GM21515 (cell line): ENCODE results near the gene CTBP1.

Source experiments
- ATAC-seq: cut with Tn5 transposase; IDR thresholded peaks from one replicate; pipeline ENCODE4 v1.9.1; 2021; ENCODE audit not compliant: unreplicated experiment

CTBP1 gene

DNA sequence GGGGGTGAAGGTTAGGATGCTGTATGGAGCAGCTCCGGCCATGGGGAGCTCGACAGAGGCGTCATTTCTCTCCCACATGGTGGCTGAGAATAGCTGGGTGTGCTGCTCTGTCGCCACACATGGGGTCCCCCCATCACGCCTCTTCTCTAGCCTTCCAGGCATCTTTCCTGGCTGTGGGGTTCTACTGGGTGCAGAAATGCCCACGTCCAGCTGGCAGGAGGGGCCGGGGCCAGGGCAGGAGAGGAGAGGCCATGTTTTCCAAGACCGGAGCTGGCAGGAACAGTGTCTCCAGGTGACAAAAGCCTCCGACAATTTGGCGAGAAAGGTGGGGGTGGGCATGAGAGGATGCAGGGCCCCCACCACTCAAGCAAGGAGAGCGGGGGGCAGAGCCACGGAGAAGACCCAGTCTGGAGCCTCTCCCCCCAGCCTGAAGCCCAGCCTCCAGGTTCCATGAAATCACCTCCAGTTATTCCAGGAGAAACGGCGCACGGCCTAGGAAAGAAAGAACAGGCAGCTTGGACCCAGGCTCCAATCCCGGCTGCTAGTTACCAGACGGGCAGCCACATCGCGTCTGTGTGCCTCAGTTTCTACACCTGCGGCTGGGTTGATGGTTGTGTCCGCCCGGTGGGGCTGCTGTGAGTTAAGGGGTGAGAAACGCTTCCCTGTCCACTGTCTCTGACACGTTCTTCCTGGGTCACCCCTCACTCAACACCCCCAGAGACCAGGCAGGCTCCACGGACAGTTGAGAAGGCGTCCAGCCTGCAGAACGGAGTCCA is 49.2 kb downstream of the CTBP1 start:
- ATAC-seq = no peak

DNA sequence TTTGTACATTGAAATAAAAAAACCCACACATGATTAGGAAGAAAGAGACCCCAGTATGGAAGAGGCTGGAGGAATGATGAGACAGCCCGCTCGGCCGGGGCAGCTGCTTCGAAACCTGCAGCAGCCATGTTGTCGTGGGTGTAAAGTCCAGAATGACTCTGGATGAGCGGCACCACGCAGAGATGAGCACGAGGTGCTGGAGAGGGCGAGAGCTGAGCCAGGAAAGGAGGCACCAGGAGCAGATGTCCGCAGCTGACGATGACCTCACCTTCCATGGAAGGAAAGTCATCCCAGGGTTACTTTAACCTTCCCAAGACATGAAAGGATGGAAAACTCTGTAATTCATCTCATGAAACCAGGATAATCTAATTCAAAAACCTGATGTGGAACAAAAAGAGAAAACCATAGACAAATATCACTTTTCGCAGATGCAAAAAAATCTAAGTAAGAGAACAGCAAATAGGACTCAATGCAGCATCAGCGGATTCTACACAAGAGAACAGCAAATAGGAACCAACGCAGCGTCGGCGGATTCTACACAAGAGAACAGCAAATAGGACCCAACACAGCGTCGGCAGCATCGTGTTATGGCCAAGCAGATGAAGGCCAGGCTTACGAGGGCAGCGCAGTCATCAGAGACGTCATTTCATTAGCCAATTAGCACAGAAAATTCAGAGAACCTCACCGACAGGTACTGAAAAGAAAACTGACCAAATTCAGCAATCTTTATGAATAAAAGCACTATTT is 50.7 kb downstream of the CTBP1 start:
- ATAC-seq = no peak

- ATAC-seq = no peak
These were observed 52.3 kb downstream of the CTBP1 start for GRCh38 chr4:1196421-1197183.

- ATAC-seq = no peak
These were observed 53.0 kb downstream of the CTBP1 start for GRCh38 chr4:1195891-1196401.

DNA sequence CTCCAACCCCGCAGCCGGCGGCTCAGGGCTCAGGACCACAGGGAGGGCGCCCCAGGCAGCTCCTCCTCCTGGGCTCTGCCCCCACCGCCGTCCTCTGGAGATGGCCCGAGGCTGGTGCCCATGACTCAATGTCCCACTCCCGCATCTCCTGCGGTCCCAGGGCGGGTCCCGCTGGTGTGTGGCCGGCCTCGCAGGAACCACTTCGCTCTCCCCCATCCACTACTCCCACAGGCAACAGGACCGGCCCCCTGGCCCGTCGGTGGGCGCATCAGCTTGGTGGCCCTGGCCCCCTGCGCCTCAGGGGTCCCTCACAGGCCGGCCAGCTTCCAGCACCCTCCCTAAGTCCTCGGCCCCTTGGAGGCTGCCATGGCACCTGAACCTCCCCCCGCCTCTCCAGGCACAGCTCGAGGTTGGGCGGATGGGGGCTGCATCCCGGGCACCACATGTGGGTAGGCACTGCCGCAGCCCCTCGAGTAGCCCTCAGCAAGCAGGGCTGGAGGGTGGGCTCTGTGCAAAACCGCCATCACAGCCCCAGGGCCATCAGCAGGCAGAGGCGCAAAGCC is 53.7 kb downstream of the CTBP1 start:
- ATAC-seq = no peak

GRCh38 chr4:1194010-1194900 is 54.7 kb downstream of the CTBP1 start:
- ATAC-seq = no peak

DNA sequence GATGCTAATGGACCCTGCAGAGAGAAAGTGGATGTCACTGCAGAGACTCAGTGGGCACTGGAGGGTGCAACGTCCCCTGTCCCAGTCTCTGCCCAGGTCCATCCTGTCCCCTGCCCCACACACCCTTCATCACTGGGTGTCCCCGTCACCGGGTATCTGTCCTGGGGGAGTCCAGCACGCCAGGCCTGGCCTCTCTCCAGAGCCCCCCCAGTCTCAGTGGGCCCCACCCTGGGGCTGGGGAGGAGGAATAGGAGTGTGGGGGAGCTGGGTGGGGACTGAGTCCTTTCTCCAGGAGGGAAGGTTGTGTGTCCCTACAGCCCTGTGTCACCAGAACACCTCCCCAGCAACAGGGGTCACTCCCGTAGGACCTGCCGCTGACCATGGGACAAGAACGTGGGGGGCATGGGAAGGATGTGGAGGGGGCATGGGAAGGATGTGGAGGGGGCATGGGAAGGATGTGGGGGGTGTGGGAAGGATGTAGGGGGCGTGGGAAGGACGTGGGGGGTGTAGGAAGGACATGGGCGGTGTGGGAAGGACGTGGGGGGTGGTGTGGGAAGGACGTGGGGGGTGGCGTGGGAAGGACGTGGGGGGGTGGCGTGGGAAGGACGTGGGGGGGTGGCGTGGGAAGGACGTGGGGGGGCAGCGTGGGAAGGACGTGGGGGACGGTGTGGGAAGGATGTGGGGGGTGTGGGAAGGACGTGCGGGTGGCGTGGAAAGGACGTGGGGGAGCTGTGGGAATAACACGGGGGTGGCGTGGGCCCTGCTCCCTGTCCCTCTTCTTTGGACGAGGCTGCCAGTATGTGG is 55.5 kb downstream of the CTBP1 start:
- no peak for ATAC-seq

DNA sequence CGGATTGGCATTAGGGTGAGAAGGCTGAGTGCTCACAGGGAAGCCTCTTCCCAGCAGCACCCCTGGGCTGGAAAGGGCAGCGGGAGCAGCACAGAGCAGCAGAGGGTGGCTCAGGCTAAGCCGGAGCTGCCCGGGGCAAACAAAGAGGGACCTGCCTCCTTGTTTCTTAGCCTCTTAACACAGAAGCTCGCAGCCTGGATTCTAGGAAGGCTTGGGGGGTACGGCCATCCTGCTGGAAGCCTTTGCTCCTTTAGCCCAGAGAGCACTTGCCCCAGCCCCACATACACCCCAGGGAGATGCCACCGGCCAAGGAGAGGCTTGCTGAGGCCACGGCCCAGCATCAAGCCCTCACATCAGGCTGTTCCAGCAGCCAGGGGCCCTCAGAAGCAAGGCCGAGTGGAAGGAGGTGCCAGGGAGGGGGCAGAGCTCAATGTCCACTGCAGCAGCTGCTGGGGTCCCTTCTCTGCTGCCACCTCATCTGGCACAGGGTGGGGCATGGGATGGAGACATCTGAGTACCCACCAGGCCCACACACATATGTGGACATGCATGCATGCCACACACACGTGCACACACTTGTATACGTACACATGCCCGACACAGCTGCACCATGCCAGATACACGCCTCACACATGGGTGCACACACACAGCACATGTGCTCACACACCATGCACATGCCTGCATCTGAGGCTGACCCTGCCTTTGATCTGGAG is 56.3 kb downstream of the CTBP1 start:
- ATAC-seq = no peak

DNA sequence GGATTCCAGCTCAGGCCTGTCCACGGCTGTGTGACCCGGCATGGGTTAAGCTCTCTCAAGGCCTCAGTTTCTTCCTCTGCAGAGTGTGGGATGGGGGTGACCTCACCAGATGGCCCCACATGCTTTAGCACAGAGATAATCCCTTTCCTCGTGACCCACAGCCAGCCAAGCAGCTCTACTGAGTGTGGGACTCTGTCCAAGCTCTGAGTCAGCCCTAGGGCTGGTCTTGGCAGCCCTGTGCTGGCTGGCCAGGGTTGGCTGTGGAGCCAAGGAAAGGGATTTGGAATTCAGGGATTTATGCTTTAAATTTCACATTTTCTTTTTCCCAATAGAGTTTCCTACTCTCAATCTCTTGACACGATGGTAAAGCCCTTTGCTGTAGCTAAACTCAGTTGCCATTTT is 56.8 kb downstream of the CTBP1 start:
- ATAC-seq = no peak

DNA sequence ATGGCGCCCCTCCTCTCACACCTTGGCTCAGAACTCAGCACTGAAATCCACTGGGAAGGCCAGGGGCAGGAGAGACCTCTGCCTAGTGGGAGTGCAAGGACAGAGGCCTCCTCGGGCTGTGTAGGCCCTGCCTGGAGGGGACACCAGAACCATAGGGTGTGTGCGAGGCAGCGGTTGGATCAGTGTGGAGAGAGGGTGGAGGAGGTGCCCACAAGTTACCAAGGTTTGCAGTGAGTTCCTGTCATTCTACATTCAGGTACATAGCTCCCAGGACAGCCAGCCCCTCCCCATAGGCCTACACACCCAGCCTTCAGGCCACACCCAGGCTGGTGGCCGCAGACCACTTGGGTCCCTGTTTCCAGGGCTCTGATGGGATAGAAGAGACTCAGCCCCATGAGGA is 57.3 kb downstream of the CTBP1 start:
- ATAC-seq = no peak

DNA sequence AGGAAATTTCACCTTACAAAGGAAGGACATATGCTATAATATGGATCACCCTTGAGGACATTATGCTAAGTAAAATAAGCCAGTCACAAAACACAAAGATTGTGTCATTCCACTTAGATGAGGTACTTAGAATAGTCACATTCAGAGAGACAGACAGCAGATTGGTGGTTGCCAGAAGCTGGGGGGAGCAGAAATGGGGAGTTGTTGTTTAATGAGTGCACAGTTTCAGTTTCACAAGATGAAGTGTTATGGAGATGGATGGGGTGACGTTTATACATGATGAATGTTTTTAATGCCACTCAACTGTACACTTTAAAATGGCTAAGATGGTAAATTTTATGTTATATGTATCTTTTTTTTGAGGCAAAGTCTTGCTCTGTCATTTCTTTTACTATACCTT is 61.7 kb downstream of the CTBP1 start:
- peak; percentile 62 for ATAC-seq

DNA sequence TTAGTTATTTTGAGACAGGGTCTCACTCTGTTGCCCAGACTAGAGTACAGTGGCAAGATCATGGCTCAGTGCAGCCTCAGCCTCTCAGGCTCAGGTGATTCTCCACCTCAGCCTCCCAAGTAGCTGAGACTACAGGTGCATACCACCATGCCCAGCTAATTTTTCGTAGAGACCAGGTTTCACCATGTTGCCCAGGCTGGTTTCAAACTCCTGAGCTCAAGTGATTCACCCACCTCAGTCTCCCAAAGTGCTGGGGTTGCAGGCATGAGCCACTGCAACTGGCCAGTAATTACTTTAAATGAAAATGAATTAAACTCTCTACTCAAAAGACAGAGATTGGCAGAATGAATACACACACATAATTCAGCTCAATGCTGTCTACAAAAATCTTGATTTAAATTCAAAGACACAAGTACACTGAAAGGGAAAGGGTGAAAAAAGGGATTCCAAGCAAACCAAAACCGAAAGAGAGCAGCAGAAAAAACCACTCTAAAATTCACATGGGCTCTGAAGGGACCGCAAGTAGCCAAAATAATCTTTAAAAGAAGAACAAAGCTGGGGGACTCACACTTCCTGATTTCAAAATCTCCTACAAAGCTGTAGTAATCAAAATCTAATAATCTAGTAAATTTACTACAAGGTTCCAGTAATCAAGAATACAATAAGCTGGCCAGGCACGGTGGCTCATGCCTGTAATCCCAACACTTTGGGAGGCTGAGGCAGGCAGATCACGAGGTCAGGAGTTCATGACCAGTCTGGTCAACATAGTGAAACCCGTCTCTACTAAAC is 64.8 kb downstream of the CTBP1 start:
- peak; percentile 66 for ATAC-seq

DNA sequence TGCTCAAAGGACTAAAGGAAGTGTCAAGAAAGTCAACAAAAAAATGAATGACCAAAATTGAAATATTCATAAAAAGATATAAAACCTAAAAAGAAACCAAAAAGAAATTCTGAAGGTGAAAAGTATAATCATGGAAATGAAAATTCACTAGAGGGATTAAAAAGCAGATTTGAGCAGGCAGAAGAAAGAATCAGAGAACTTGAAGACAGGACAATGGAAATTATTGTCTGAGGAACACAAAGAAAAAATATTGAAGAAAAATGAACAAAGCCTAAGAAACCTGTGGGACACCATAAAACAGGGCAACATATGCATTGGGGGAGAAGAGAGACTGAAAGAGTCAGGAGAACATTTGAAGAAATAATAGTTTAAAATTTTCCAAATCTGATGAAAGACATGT is 66.6 kb downstream of the CTBP1 start:
- ATAC-seq = no peak

GRCh38 chr4:1180663-1181062 is 68.3 kb downstream of the CTBP1 start:
- ATAC-seq = no peak

DNA sequence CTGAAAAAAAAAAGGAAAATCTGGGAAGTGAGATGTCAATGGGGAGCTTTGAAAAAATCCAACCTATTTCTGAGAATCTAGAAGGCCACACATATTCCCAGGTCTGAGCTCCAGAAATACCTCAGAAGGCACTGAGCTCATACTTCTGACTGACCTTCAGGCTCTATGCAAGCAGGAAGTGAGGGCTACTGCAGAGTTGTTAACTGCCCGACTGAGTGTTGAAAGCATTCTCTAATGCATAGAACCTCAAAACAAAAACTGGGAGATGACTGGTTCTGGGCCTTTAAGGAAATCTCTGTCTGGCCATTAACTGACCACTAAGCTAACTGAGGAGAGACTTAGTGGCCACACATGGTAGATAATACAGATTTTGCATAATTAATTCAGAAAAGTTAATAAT is 69.0 kb downstream of the CTBP1 start:
- ATAC-seq = no peak

GRCh38 chr4:1179089-1179441 is 69.9 kb downstream of the CTBP1 start:
- ATAC-seq = no peak

DNA sequence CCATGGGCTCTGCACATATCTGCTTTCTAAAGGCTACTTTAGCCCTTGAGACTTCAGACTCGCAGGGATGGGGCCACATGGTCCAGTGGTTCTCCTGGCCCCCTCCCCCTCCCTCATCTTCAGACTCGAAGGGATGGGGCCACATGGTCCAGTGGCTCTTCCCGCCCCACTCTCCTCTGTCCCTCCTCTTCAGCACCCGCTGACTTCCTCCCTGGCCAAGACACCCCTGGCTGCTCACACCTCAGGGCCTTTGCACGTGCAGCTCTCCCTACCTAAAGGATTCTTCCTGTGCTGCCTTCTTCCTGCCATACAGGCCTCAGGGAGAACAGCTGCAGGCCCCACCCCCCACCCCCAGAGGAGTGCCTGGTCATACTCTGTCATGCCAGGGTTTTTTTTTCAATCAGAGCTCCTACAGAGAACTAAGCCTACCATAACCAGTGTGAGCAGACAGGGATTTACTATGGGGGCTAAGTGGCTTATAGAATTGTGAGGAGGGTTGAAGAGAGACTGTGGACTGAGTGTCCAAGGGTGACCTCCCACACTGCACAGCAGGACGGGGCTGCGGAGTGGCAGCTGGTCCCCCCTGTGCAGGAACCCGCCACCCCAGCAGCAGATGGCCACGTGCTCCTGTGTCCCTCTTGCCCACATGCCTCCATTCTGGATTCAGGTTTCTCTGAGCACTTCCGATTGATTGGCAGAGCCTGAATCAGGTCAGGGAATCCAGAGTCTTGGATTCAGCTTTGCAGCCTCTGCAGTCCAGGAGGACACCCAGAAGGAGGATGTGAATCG is 70.4 kb downstream of the CTBP1 start:
- no peak for ATAC-seq
